Measurements from ENCODE around the gene PBXIP1. TPM values are rescaled to one million over a fixed set of nuclear protein-coding genes. Genes with fewer than 3 reads are reported as not detected.
A peak's percentile ranks its signal among the peaks of the same experiment; 100 is the strongest.

PBXIP1 gene
- total and polyA plus RNA-seq, 2 of the 13 experiments (the other 11 are each of a cell fraction or from before 2014, with no cell fraction given): 16.3 to 31.9 TPM

GRCh38 chr1:154970631-154971340 lies 14.9 kb upstream of the PBXIP1 start, which contains the start of gene SHC1 (continued):
- no peak for TF ChIP-seq TSC22D2 (CRISPR knock-in tag; IDR thresholded peaks at IDR 0.05; ENCODE audit: borderline replicate concordance)
- TF ChIP-seq PRMT3 (CRISPR knock-in tag; IDR thresholded peaks at IDR 0.05; ENCODE audit: borderline replicate concordance, low read depth): no peak
- no peak for TF ChIP-seq TCF7 (IDR thresholded peaks at IDR 0.05; ENCODE audit: low read depth)
- no peak for TF ChIP-seq LCORL (IDR thresholded peaks at IDR 0.05)
- 0 out of 2 replicates have a peak, but pooled peaks have one; percentile 35 for TF ChIP-seq LCORL (CRISPR knock-in tag; IDR thresholded peaks at IDR 0.05)
- no peak; the same call in 1 of the 2 replicates for TF ChIP-seq ATF7-NPFF (CRISPR knock-in tag; IDR thresholded peaks at IDR 0.05; ENCODE audit: low read depth)
- TF ChIP-seq GPN1 (CRISPR knock-in tag; IDR thresholded peaks at IDR 0.05; ENCODE audit: borderline replicate concordance): no peak
- TF ChIP-seq MED1 (CRISPR knock-in tag; IDR thresholded peaks at IDR 0.05): peak; percentile 37; the same call in 1 of the 2 replicates
- 0 out of 2 replicates have a peak, but pooled peaks have one; percentile 40 for TF ChIP-seq PPARG (CRISPR knock-in tag; conservative IDR thresholded peaks at IDR 0.05)
- TF ChIP-seq POLR2AphosphoS5 (IDR thresholded peaks at IDR 0.05; ENCODE audit: low read depth, low read length): peak; percentile 89
- TF ChIP-seq ZFP91 (CRISPR knock-in tag; IDR thresholded peaks at IDR 0.05; ENCODE audit: borderline replicate concordance): peak; percentile 21; the same call in 1 of the 2 replicates
- TF ChIP-seq POLR2A (IDR thresholded peaks at IDR 0.05; ENCODE audit: insufficient read depth in 1 of 2, low read depth in 2 of 2, low read length in 2 of 2): peak; percentile 56 to 94; a peak in 3 of 4 replicates
- TF ChIP-seq ZNF350 (CRISPR knock-in tag; IDR thresholded peaks at IDR 0.05; ENCODE audit: borderline replicate concordance, low read depth): peak; percentile 17; the same call in 1 of the 2 replicates
- TF ChIP-seq MYNN (CRISPR knock-in tag; IDR thresholded peaks at IDR 0.05; ENCODE audit: low read depth): no peak
- TF ChIP-seq MXD4 (CRISPR knock-in tag; IDR thresholded peaks at IDR 0.05): 0 out of 2 replicates have a peak, but pooled peaks have one; percentile 54
- 0 out of 2 replicates have a peak, but pooled peaks have one; percentile 45 for TF ChIP-seq HIVEP1 (CRISPR knock-in tag; IDR thresholded peaks at IDR 0.05)
- TF ChIP-seq SALL1 (CRISPR knock-in tag; IDR thresholded peaks at IDR 0.05): peak; percentile 43
- TF ChIP-seq, protein P1, sequence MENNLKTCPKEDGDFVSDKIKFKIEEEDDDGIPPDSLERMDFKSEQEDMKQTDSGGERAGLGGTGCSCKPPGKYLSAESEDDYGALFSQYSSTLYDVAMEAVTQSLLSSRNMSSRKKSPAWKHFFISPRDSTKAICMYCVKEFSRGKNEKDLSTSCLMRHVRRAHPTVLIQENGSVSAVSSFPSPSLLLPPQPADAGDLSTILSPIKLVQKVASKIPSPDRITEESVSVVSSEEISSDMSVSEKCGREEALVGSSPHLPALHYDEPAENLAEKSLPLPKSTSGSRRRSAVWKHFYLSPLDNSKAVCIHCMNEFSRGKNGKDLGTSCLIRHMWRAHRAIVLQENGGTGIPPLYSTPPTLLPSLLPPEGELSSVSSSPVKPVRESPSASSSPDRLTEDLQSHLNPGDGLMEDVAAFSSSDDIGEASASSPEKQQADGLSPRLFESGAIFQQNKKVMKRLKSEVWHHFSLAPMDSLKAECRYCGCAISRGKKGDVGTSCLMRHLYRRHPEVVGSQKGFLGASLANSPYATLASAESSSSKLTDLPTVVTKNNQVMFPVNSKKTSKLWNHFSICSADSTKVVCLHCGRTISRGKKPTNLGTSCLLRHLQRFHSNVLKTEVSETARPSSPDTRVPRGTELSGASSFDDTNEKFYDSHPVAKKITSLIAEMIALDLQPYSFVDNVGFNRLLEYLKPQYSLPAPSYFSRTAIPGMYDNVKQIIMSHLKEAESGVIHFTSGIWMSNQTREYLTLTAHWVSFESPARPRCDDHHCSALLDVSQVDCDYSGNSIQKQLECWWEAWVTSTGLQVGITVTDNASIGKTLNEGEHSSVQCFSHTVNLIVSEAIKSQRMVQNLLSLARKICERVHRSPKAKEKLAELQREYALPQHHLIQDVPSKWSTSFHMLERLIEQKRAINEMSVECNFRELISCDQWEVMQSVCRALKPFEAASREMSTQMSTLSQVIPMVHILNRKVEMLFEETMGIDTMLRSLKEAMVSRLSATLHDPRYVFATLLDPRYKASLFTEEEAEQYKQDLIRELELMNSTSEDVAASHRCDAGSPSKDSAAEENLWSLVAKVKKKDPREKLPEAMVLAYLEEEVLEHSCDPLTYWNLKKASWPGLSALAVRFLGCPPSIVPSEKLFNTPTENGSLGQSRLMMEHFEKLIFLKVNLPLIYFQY (CRISPR knock-in tag; IDR thresholded peaks at IDR 0.05; ENCODE audit: borderline replicate concordance): 0 out of 2 replicates have a peak, but pooled peaks have one; percentile 28
- TF ChIP-seq HOXA5 (CRISPR knock-in tag; IDR thresholded peaks at IDR 0.05): no peak
- TF ChIP-seq, protein P2, sequence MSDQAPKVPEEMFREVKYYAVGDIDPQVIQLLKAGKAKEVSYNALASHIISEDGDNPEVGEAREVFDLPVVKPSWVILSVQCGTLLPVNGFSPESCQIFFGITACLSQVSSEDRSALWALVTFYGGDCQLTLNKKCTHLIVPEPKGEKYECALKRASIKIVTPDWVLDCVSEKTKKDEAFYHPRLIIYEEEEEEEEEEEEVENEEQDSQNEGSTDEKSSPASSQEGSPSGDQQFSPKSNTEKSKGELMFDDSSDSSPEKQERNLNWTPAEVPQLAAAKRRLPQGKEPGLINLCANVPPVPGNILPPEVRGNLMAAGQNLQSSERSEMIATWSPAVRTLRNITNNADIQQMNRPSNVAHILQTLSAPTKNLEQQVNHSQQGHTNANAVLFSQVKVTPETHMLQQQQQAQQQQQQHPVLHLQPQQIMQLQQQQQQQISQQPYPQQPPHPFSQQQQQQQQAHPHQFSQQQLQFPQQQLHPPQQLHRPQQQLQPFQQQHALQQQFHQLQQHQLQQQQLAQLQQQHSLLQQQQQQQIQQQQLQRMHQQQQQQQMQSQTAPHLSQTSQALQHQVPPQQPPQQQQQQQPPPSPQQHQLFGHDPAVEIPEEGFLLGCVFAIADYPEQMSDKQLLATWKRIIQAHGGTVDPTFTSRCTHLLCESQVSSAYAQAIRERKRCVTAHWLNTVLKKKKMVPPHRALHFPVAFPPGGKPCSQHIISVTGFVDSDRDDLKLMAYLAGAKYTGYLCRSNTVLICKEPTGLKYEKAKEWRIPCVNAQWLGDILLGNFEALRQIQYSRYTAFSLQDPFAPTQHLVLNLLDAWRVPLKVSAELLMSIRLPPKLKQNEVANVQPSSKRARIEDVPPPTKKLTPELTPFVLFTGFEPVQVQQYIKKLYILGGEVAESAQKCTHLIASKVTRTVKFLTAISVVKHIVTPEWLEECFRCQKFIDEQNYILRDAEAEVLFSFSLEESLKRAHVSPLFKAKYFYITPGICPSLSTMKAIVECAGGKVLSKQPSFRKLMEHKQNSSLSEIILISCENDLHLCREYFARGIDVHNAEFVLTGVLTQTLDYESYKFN (CRISPR knock-in tag; conservative IDR thresholded peaks at IDR 0.05): peak; percentile 24; the same call in 1 of the 2 replicates
- TF ChIP-seq HDAC1 (CRISPR knock-in tag; IDR thresholded peaks at IDR 0.05): peak; percentile 60
- TF ChIP-seq KLF12 (CRISPR knock-in tag; IDR thresholded peaks at IDR 0.05; ENCODE audit: borderline replicate concordance): no peak
